ENCODE data around the gene GRM8.

Gene GRM8

DNA sequence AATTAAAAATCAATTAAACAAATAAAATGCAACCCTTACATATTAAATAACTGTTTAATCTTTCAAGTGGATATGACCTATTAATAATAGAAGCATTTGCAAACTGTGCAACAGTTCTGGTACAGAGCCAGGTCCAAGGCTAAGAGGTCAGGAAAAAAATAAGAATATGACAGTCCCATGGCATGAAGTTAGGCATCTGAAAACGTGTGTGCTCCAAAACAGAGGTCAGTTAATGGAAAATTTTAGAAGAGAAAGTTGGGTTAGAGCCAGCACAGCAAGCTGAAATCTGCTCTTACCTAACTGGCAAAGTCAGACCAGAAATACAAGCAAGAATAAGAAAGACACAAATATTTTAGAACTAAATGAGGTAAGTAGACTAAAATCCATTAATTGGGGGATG lies 757.7 kb downstream of the GRM8 start:
- no peak for DNase-seq

DNA sequence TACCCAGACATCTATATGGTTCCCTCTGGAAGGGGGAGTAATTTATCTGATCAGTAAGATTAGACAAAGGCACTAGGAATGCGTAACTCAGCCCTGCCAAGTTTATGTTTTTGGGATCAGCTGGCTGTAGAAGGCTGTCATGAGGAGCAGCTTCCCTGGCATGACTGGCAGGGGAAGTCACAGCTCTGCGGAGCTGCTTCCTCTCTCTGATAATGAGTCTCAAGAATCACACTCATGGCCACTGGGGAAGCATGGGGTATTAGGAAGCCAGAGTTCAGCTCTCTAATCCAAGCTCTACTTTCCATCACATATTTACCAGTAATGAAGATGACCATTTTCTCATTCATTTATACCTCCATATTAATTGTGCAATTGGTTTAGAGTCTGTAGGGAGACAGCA lies 758.9 kb downstream of the GRM8 start:
- DNase-seq, result no peak

DNA sequence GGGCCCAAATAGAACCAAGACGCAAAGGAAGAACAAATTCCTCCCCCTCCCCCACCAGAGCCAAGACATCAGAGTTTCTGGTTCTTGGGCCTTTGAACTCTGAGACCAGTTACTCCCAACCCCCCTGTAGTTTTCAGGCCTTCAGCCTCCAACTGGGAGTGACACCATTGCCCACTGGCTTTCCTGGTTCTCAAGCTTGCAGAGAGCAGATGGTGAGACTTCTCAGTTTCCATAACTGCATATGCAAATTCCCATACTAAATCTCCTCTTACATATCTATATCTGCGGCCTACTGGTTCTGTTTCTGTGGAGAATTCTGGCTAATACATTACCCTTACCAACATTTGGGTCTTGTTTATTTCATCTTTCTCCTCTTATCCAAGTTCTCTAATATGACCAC lies 762.9 kb downstream of the GRM8 start:
- DNase-seq, result no peak

DNA sequence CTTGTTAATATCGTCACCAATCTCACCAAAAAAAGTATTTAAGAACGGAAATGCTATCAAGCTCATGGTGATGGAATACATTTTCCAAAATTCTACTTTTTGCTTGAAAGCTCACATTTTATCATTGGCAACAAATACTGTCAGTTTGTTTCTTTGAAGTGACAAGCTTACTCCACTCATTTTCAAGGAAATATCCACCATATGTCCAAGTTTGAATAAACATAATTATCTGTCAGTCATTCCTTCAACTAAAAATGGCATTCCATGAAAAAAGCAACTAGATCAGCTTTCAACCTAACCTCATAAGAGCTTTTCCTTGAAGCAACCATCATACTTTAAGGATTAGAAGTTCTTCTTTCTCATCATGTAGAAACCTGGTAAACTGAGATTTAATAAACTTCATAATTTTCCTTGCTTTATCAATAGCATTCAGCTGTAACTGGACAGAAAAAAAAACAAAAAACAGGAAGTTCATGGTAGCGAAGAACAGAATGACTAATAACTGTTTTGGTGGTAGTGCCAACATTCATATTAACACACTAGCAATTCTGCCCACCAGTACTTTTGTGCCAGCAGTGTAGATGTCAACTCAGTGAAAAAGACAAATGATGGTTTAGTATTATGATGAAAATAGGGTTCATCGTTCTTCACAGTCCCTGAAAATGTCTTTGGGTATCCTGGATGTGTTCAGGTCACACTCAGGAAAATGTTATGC lies 764.9 kb downstream of the GRM8 start:
- DNase-seq, result no peak

DNA sequence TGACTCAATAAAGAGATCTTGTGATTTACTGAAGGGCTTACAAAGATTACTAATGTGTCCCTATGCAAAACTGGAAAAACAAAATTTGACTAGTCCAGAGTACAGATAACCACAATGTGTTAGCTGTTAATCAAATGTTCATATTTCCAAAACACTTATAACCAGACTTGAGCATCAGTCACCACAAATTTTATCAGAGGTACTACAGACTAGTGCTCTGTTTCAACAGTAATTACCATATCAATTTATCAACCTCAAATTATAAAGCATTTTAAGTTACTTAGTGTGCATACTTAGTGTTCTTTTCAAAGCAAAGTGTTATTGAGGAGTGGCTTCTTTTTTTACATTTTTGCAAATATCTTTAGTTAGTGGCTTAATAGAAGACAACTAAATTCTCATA lies 765.9 kb downstream of the GRM8 start:
- no peak for DNase-seq

DNA sequence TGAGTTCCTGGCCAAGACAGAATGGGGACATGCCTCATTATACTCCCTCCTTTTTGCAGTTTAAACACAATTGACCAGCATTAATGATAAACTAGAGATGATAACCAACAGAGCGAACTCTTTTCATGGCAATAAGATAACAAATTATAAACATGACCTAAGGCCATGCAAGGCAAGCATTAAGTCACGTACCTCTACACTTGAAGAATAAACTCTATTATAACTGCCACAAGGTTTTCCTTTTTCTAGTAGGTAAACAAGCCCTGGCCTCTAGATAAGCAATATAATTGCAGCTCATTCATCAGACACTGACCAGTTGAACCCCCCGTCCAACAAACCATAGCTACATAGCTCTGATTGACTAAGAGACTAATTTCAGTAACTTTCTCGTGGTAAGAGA lies 767.0 kb downstream of the GRM8 start:
- DNase-seq, result no peak

DNA sequence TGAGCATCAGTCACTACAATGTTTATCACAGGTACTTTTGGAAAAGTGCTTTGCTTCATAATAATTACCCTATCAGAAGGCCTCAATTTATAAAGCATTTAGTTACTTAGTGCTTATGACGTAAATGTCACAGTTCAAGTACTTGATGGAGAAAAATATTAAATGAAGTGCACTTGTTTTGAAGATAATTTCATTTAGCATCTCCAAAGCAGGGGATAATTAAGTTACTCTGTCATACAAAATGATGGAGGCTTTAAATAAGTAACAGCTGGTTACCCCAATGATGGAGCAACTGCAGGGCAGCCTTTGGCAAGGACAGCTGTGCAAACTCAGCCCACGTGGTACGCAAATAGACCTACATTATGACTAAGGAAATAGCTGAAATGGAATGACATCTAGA lies 768.8 kb downstream of the GRM8 start:
- DNase-seq, result no peak

DNA sequence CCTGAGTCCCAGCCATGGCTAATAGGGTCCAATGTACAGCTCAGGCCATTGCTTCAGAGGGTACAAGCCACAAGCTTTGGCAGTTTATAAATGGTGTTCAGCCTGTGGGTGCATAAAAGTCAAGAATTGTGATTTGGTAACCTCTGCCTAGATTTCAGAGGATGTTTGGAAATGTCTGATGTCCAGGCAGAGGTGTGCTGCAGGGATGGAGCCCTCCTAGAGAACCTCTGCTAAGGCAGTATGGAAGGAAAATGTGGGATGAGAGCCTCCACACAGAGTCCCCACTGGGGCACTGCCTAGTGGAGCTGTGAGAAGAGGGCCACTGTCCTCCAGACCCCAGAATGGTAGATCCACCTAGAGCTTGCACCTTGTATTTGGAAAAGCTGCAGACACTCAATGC lies 779.9 kb downstream of the GRM8 start:
- DNase-seq, result no peak

DNA sequence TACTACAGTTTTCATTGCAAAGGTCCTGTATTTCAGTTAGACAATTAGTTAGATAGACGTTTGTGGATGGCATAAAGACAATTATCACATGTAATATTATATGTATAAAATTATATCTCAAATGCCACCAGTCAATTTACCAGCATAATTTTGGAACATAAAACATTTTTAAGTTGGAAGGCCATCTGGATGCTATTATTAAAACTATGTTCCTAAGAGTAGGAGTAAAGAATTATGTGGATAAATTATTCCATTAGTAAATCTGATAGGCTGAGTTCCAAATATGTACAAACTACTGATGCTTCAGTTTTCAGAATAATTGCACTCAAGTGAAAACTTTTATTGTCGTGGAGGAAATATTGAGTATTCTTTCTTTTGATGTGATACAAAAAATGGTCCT lies 790.3 kb downstream of the GRM8 start:
- no peak for DNase-seq

DNA sequence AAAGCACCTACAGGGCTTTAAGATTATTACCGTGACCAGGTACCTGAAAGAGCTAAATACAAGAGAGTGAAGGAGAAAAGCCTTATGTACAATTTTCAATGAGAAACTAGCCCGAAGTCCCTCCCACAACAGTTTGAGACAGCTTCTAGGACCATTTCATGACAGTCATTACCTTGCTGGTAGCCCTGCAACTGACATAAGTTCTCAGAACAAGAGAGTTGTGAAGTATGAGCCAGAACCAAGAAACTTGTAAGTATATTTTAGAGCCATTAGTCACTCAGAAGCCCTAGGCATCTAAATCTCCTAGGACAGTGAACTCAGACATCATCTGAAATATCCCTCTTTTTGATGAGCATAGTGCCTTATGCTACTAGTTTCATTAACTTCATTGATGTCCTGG lies 792.1 kb downstream of the GRM8 start:
- no peak for DNase-seq

DNA sequence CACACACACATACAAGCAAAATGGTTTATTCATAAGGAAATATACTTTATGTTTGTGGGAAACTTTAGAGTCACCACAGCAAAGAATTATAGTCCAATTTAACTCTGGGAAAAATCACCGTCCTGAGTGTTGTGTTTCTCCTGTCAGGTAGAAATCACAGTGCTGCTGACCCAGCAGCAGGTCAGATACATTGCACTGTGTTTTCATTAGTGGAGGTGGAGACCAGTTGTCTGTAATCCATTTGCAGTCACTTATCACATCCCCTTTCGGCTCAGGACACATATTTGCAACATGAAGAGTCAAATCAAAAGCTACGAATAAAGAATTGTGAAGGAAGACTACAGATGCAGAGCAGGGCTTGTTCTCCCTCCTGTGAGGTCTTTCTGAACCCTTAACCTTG lies 799.6 kb downstream of the GRM8 start:
- no peak for DNase-seq

DNA sequence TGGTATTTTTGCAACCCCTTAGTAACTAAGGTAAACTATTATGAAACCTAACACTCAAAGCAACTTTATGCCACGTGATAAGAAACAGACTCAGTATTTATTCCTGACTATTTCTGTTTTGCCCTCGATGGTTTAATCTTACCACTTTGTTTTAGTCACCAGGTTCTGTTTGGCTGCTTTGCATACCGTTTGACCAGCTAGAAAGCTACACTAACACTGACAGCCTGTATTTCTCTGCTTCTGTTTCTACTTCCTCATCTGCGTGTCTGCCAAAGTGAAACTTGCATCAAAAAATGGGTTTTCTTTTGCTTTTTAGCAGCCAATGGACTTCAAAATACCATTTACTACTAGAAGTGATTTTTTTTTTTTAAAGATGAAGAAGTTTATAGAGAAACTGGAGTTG lies 802.5 kb downstream of the GRM8 start:
- no peak for DNase-seq

DNA sequence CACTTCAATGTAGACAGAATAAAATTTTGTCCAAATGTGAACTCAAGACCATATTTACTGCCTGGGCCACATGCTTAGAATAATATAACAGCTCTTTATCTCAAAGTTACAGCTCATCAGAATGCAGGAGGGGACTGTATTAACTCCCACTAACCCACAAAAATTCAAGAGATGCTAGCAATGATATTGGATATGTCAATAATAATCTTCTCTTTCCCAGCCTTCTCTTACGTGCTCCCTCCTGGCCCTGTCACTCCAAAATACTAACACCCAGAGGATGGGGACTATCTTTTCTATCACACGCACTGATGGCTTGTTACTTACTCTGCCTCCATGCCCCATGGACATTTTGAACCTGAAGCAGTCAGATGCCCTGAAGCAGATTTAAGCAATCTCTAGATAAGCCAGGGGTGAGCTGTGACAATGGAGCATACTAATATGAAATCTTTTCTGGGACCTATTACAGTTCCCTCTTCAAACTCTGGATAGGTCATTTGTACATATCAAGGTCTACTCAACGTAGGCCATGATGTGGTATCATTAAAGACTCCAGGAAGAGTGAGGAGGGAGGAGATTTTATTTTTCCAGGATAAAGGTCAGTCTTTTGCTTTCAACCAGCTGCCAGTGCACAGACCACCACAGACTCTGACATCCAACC lies 803.0 kb downstream of the GRM8 start:
- no peak for DNase-seq

DNA sequence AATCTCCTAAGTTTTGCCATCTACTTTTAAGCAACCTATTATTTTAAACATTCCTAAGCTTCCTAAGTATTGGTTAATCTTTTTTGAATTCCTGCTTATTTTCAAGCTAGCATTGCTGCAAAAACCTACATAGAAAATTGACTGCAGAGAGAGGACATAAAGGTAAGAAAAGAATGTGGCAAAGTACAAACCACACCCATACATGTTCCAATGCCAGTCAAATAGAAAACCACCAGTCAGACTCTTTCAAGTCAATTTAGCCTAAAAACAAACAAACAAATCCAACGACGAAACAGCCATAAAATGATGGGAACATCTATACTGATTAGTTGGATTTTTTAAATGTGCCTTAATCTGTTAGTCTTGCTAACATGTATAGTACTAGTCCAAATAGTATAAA lies 804.8 kb downstream of the GRM8 start:
- DNase-seq, result no peak

DNA sequence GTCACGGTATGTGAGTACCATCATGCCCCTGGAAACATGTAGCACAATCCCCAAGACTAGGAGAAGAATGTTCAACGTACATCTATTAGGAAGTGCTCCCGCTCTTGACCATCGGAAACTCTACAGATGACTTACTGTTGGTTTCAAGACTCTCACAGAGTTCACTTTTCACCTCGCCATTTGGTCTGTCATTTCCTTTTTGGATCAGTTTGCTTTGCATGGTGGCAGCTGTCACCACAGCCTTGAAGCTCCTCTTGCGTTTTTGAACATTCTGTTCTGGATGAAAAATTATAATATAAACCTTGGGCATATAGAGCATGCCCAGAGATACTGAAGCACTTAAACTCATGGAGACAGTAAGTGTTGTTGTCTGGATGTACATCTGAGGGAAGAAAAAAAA lies 806.8 kb downstream of the GRM8 start:
- no peak for DNase-seq

DNA sequence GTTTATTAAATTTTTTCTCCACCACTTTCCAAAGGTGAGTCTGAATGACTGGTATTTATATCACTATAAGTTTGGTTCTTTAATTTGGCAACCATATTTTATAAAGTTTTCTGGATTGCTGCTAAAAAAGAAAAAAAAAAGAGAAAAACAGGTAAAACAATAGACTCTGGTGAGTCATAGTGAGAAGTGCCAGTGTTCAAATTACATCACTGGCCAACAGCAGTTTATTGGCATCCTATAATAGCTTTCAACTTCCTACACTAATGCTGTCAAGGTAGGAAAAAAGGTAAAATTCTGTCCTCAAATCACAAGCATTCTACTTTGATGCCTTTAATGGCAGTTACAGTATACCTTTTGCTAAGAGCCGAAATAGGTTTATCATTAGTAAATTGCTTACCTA lies 808.8 kb downstream of the GRM8 start:
- DNase-seq, result no peak

DNA sequence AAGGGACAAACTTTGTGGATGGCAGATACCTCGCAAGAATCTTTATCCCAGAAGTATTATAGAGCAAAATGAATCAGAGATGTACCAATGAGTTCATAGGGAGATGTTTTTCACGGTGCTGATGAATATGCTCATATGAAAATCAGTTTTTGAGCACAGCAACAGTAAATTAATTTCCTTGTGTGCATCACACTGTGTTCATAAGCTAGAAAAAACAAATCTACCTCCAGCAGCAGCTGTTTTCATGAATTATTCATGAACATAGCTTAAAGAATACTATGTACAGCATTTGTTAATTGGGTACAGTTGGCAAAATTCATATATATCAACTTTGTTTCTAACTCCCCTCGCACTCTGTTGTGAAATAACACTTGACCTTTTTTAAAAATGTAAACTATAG lies 809.8 kb downstream of the GRM8 start:
- no peak for DNase-seq

DNA sequence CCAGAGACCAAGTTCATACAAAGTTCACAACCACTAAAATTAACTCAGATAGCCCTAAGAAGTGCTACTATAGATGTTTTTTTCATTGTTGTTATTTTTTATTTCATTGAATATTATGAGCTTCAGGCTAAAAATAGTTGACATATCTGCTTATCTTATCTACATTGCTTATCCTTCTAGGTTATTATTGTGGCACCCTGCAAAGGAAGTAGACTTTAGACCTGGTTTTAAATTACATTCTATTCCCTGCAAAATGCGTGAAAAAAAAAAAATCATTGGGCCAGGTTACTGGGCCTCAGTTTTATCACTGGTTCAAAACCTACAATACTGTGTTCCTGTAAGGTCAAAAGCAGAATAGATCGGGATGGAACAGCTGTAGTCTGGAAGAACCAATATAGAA lies 811.0 kb downstream of the GRM8 start:
- DNase-seq, result no peak

DNA sequence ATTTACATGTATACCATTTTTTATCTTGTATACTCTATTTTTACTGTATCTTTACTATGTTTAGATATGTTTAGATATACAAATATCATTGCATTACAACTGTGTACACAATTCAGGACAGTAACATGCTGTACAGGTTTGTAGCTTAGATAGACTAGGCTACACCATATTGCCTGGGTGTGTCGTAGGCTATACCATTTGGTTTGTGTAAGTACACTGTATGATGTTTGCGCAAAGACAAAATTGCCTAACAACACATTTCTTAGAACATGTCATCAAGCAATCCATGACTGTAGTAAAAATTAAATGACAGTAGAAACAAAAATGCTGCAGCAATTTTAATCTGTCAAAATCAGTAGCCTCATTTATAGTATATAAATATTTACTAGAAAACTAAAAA lies 812.2 kb downstream of the GRM8 start:
- no peak for DNase-seq

DNA sequence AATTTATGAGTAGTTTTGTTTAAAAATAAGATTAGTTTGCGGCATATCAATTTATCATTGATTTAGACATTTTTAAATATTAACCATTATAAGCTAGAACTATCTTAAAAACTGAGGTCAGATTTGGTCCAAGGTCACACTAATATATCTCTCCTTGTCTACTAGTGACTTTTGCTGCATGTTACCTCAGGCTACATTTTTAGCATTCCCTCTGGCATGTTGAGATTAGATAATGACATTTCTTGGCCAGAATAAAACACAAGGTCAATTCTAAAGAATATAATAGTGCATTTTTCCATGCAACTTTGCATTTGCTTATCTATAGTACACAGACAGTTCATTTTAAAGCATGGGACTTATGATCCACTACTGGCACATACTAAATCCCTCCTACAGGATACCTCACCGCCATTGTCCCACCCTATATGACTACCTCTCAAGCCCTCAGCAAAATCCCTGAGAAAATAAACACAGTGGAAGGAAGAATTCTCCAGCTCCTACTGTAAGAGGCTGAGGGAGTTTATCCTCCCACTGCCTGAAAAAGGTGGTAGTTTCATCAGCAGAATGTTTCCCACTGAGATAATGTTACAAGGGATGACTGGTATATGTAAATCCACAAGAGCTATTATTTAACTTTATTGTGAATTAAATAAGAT lies 816.4 kb downstream of the GRM8 start:
- no peak for DNase-seq

DNA sequence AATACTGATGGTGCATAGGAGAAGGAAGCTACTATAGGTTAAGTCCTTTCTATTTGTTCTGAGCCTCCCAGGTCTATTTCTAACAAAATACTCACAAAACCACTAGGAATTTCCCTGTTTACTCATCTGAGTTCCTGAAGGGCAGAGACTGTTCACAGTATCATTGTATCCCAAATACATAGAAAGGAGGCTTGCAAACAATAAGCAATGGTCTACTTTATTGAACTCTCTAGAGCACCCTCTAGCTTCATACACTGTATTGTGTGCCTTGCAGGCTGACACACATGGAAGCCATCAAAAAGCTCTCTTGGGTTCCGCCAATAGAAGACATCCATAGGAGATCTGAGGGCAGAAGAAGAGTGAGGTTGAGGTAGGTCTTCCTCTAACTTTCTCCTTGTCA lies 826.1 kb downstream of the GRM8 start:
- no peak for DNase-seq

DNA sequence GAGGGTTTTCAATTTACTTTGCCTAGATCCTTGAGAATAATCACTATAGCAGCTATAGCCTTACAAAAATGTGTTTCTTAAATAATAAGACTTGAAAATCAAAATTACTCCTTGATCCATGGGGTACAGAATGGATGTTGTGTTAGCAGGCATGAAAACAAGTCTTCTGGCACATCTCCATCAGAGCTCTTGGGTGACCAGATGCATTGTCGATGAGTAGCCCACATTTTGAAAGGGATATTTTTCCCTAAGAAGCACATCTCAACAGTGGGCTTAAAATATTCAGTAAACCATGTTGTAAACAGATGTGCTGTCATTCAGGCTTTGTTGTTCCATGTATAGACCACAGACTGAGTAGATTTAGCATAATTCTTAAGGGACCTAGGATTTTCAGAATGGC lies 827.8 kb downstream of the GRM8 start:
- no peak for DNase-seq

DNA sequence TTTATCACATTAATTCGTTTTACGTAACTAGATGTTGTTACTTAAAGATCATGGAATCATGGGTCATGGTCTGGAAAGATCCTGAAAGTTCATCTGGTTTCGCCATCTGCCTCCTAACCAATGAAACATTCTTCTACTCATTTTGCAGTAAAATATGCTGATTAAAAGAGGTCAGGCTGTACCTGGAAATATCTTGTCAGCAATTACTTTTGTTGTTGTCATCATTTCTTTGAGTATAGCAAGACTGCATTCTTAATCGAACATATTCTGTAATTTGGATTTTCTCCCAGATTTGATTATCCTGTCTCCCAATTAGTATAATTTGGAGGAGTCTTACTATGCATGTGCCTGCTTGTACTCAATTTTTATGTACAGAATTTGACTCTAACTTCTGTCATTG lies 833.7 kb downstream of the GRM8 start:
- no peak for DNase-seq

DNA sequence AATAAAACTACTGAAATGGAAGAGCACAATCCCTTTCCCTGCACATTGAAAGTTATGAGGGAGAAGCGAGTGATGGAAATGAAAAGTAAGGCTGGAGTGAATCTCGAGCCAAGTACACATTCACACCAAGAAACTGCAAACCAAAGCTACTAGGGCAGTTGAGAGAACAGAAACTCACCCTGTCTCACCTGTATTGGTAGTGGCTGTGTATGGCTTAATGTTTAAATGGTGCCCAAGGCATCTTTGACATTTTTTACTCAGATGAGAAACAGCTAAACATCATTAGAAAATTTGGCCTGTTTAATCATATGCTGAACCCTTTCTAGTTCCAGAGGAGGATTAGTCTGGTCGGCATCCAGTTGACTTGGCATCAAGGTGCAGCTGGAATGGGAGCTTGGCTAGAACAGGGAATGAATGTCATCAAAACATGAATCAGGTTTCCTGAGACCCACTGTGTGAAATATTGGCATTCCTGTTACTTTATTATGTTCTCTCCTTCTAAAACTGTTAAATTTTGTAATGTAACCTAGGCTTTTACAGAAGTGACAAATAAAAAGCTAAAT lies 840.8 kb downstream of the GRM8 start:
- no peak for DNase-seq

Data from 8988T (cell line).